Measurements from ENCODE around the gene SERTAD3.
"Not testable (repeated sequence)": the region's sequence is repeated elsewhere in the genome, so short reads cannot be mapped to it uniquely, and the experiment has no call there.

SERTAD3 gene

GRCh38 chr19:40441719-40442253 lies 2.3 kb downstream of the SERTAD3 start:
- DNase-seq (ENCODE audit: low read depth): no peak
- Histone ChIP-seq H3K9me3 (ENCODE audit: control insufficient read depth, low read length) (no peaks in the 10 kb centered on the region), H3K9ac (ENCODE audit: low read length) (peak overlapping the region; percentile 92), H3K27me3 (replicated peaks; ENCODE audit: control insufficient read depth, insufficient read depth, low read length) (no peaks in the 10 kb centered on the region), H3K36me3 (ENCODE audit: control insufficient read depth, insufficient read depth, low read length, severe bottlenecking) (peaks cover 20% of the 10 kb centered on the region), H3K4me1 (ENCODE audit: control insufficient read depth, insufficient read depth, low read length) (peaks cover 37% of the 10 kb centered on the region), H3K4me3 (ENCODE audit: low read length) (peak overlapping the region; percentile 100)

- Histone ChIP-seq H3K4me1 (ENCODE audit: control insufficient read depth, insufficient read depth, low read length) (peaks cover 32% of the 10 kb centered on the region), H3K36me3 (ENCODE audit: control insufficient read depth, insufficient read depth, low read length, severe bottlenecking) (peaks cover 20% of the 10 kb centered on the region), H3K4me3 (ENCODE audit: low read length) (no peak overlapping the region), H3K9me3 (ENCODE audit: control insufficient read depth, low read length) (no peaks in the 10 kb centered on the region), H3K9ac (ENCODE audit: low read length) (no peak overlapping the region), H3K27me3 (replicated peaks; ENCODE audit: control insufficient read depth, insufficient read depth, low read length) (no peaks in the 10 kb centered on the region)
- no peak for DNase-seq (ENCODE audit: low read depth)
Measured at GRCh38 chr19:40438284-40438683, 5.9 kb downstream of the SERTAD3 start.

DNA sequence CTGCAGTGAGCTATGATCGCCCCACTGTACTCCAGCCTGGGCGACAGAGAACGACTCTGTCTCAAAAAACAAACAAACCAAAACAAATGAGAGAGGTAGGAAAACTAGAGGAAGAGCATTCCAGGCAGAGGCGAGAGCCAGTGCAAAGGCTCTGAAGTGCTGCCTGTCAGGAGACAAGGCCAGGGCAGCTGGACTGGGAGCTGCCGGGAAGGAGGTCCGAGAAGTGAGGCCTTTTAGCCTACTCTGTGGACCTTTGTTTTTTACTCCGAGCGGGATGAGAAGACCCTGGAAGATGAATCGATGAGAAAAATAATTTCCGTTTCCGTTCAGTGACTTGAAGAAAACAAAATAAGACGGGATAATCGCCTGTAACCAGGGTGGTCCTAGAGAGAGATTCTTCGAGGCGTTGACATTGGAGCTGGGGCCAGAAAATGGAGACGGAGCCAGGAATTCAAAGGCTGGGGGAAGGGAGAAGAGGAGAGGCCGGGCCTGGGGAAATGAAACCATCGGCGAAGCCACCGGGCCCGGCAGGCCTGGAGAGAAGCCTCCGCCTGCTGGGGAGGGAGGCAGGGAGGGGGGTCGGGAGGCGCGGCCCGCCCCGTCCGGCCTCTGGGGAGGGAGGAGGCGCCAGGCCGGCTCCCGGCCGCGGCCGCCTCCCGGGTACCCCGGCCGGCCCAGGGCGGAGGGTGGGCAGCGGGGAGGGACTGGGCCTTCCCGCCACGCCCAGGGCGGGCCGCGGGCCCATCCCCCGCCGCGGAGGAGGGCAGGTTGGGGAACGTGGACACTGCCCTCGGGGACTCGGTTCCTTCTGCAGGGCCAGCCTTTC lies 10.5 kb downstream of the SERTAD3 start:
- H3K9ac ChIP-seq (ENCODE audit: low read length): peak overlapping the region; percentile 93
- no peaks in the 10 kb centered on the region for H3K9me3 ChIP-seq (ENCODE audit: control insufficient read depth, low read length)
- no peaks in the 10 kb centered on the region for H3K36me3 ChIP-seq (ENCODE audit: control insufficient read depth, insufficient read depth, low read length, severe bottlenecking)
- H3K4me1 ChIP-seq (ENCODE audit: control insufficient read depth, insufficient read depth, low read length): peaks cover 16% of the 10 kb centered on the region
- peak overlapping the region; percentile 75 for H3K4me3 ChIP-seq (ENCODE audit: low read length)
- DNase-seq (ENCODE audit: low read depth): peak; percentile 97
- no peaks in the 10 kb centered on the region for H3K27me3 ChIP-seq (replicated peaks; ENCODE audit: control insufficient read depth, insufficient read depth, low read length)

- DNase-seq (ENCODE audit: low read depth): not testable (repeated sequence)
- peaks cover 16% of the 10 kb centered on the region for H3K4me1 ChIP-seq (ENCODE audit: control insufficient read depth, insufficient read depth, low read length)
- H3K4me3 ChIP-seq (ENCODE audit: low read length): peak overlapping the region; percentile 75
Measured at GRCh38 chr19:40432760-40433159, 11.4 kb downstream of the SERTAD3 start.

GRCh38 chr19:40431698-40432097 lies 12.4 kb downstream of the SERTAD3 start:
- no peaks in the 10 kb centered on the region for H3K9me3 ChIP-seq (ENCODE audit: control insufficient read depth, low read length)
- no peak for DNase-seq (ENCODE audit: low read depth)
- peaks cover 16% of the 10 kb centered on the region for H3K4me1 ChIP-seq (ENCODE audit: control insufficient read depth, insufficient read depth, low read length)
- no peaks in the 10 kb centered on the region for H3K27me3 ChIP-seq (replicated peaks; ENCODE audit: control insufficient read depth, insufficient read depth, low read length)
- H3K4me3 ChIP-seq (ENCODE audit: low read length): no peak overlapping the region
- no peak overlapping the region for H3K9ac ChIP-seq (ENCODE audit: low read length)
- no peaks in the 10 kb centered on the region for H3K36me3 ChIP-seq (ENCODE audit: control insufficient read depth, insufficient read depth, low read length, severe bottlenecking)

More at GRCh38 chr19:40432760-40433159, 11.4 kb downstream of the SERTAD3 start:
- not testable (repeated sequence) for H3K27me3 ChIP-seq (replicated peaks; ENCODE audit: control insufficient read depth, insufficient read depth, low read length); H3K9me3 ChIP-seq (ENCODE audit: control insufficient read depth, low read length); H3K36me3 ChIP-seq (ENCODE audit: control insufficient read depth, insufficient read depth, low read length, severe bottlenecking)
- peak overlapping the region; percentile 93 for H3K9ac ChIP-seq (ENCODE audit: low read length)

- not testable (repeated sequence) for DNase-seq (ENCODE audit: low read depth); H3K4me3 ChIP-seq (ENCODE audit: low read length); H3K9ac ChIP-seq (ENCODE audit: low read length); H3K9me3 ChIP-seq (ENCODE audit: control insufficient read depth, low read length); H3K27me3 ChIP-seq (replicated peaks; ENCODE audit: control insufficient read depth, insufficient read depth, low read length); H3K36me3 ChIP-seq (ENCODE audit: control insufficient read depth, insufficient read depth, low read length, severe bottlenecking)
- H3K4me1 ChIP-seq (ENCODE audit: control insufficient read depth, insufficient read depth, low read length): peaks cover 16% of the 10 kb centered on the region
Measured at GRCh38 chr19:40430242-40430641, 13.9 kb downstream of the SERTAD3 start.

GRCh38 chr19:40428197-40428596 lies 15.9 kb downstream of the SERTAD3 start:
- H3K36me3 ChIP-seq (ENCODE audit: control insufficient read depth, insufficient read depth, low read length, severe bottlenecking); H3K9me3 ChIP-seq (ENCODE audit: control insufficient read depth, low read length); H3K9ac ChIP-seq (ENCODE audit: low read length); DNase-seq (ENCODE audit: low read depth); H3K4me3 ChIP-seq (ENCODE audit: low read length); H3K27me3 ChIP-seq (replicated peaks; ENCODE audit: control insufficient read depth, insufficient read depth, low read length): not testable (repeated sequence)
- H3K4me1 ChIP-seq (ENCODE audit: control insufficient read depth, insufficient read depth, low read length): peaks cover 15% of the 10 kb centered on the region

- Histone ChIP-seq H3K9me3 (ENCODE audit: control insufficient read depth, low read length) (no peaks in the 10 kb centered on the region), H3K4me1 (ENCODE audit: control insufficient read depth, insufficient read depth, low read length) (peaks cover 23% of the 10 kb centered on the region), H3K27me3 (replicated peaks; ENCODE audit: control insufficient read depth, insufficient read depth, low read length) (no peaks in the 10 kb centered on the region), H3K9ac (ENCODE audit: low read length) (peak within 1 kb of the TSS; percentile 98), H3K4me3 (ENCODE audit: low read length) (peak within 1 kb of the TSS; percentile 90), H3K36me3 (ENCODE audit: control insufficient read depth, insufficient read depth, low read length, severe bottlenecking) (peaks cover 14% of the 10 kb centered on the region)
- DNase-seq (ENCODE audit: low read depth): peak; percentile 100
Measured at GRCh38 chr19:40425450-40426287, 18.5 kb downstream of the SERTAD3 start, which contains the start of gene SERTAD1. Gene SERTAD1, minus strand, starts transcription at chr19:40425992. Its CDS starts 2,446 bp downstream, at chr19:40423546.

DNA sequence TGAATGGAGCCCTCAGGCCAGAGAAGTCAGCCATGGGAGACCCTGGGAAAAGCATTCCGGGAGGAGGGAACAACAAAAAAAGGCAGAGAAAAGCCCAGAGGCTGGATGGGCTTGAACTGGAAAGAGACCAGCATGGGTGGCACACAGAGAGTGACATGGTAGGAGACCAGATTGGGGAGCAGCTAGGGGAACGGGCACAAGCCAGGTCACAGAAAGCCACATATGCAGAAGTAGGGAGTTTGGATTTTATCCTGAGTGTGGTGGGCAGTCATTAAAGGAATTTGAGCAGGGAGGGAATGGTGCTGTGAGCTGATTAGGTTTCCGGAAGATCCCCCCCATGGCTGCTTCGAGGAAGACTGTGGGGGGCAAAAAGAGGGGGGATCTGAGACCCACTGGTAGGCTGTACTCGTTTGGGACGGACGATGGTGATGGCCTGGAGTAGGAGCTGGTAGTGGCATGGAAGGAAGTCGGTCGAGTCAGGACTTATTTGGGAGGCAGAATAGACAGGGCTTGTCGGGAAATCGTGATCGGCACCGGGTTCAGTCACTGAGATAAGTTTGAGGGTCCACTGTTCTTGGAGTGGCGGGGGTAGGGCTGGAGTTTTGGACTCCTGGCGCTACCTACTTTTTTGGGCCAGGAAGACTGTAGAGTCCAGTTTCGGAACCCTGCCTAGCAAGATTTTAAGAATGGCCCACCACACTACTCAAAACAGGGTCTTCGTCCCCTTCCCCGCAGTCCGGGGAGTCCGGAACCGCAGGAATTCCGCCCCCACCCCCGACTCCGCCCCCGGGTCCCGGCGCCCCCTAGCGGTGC lies 19.3 kb downstream of the SERTAD3 start:
- H3K27me3 ChIP-seq (replicated peaks; ENCODE audit: control insufficient read depth, insufficient read depth, low read length): no peaks in the 10 kb centered on the region
- no peaks in the 10 kb centered on the region for H3K9me3 ChIP-seq (ENCODE audit: control insufficient read depth, low read length)
- peaks cover 14% of the 10 kb centered on the region for H3K36me3 ChIP-seq (ENCODE audit: control insufficient read depth, insufficient read depth, low read length, severe bottlenecking)
- H3K4me3 ChIP-seq (ENCODE audit: low read length): peak overlapping the region; percentile 90
- peak overlapping the region; percentile 98 for H3K9ac ChIP-seq (ENCODE audit: low read length)
- peak; percentile 53 for DNase-seq (ENCODE audit: low read depth)
- peaks cover 23% of the 10 kb centered on the region for H3K4me1 ChIP-seq (ENCODE audit: control insufficient read depth, insufficient read depth, low read length)

- no peak for DNase-seq (ENCODE audit: low read depth)
- Histone ChIP-seq H3K4me1 (ENCODE audit: control insufficient read depth, insufficient read depth, low read length) (peaks cover 23% of the 10 kb centered on the region), H3K4me3 (ENCODE audit: low read length) (peak overlapping the region; percentile 90), H3K9me3 (ENCODE audit: control insufficient read depth, low read length) (no peaks in the 10 kb centered on the region), H3K36me3 (ENCODE audit: control insufficient read depth, insufficient read depth, low read length, severe bottlenecking) (peaks cover 14% of the 10 kb centered on the region), H3K9ac (ENCODE audit: low read length) (peak overlapping the region; percentile 98), H3K27me3 (replicated peaks; ENCODE audit: control insufficient read depth, insufficient read depth, low read length) (no peaks in the 10 kb centered on the region)
Measured at GRCh38 chr19:40423938-40424337, 20.2 kb downstream of the SERTAD3 start.
